RWPE2 (cell line): ENCODE data around the gene DOCK7.

Experiments used
- ATAC-seq: fragments of 200-7000 bp; cut with Tn5 transposase; 3 replicates; pipeline ENCODE4 v1.9.1; 2021; ENCODE audit warnings: low read depth
- DNase-seq: peaks from one replicate; pipeline ENCODE4 v3.0.0-alpha.2; 2020; ENCODE audit warnings: low spot score
- H3K27ac ChIP-seq: fragments of 450-650 bp; 2 replicates; pipeline ENCODE4 v1.5.1; 2017; ENCODE audit warnings: mild to moderate bottlenecking; ENCODE audit not compliant: poor library complexity, severe bottlenecking
- H3K27me3 ChIP-seq: fragments of 250-450 bp; sonication (Bioruptor Pico); 2 replicates; pipeline ENCODE4 v1.5.1; 2021; ENCODE audit warnings: mild to moderate bottlenecking, moderate library complexity; ENCODE audit not compliant: insufficient read depth, poor library complexity, severe bottlenecking
- H3K36me3 ChIP-seq: fragments of 250-450 bp; sonication (Bioruptor Pico); 2 replicates; pipeline ENCODE4 v1.5.1; 2020; ENCODE audit warnings: low read depth, mild to moderate bottlenecking, moderate library complexity
- H3K4me1 ChIP-seq: fragments of 250-450 bp; sonication (Bioruptor Pico); 2 replicates; pipeline ENCODE4 v1.5.1; 2021; ENCODE audit warnings: mild to moderate bottlenecking, moderate library complexity; ENCODE audit not compliant: insufficient read depth, poor library complexity, severe bottlenecking
- H3K4me3 ChIP-seq: fragments of 250-450 bp; sonication (Bioruptor Pico); 2 replicates; pipeline ENCODE4 v1.5.1; 2021; ENCODE audit warnings: mild to moderate bottlenecking, moderate library complexity; ENCODE audit not compliant: severe bottlenecking
- H3K9me3 ChIP-seq: fragments of 250-450 bp; sonication (Bioruptor Pico); 2 replicates; pipeline ENCODE4 v1.5.1; 2021; ENCODE audit warnings: mild to moderate bottlenecking, moderate library complexity; ENCODE audit not compliant: severe bottlenecking
- TF ChIP-seq, protein P1 (sequence below): fragments of 450-650 bp; IDR thresholded peaks from one replicate; pipeline ENCODE4 v1.5.1; 2017; ENCODE audit warnings: mild to moderate bottlenecking, moderate library complexity; ENCODE audit not compliant: poor library complexity, severe bottlenecking

Gene DOCK7

GRCh38 chr1:62637392-62638105 is 50.6 kb downstream of the DOCK7 start:
- Histone ChIP-seq H3K4me3 (no peak overlapping the region), H3K36me3 (peaks cover 26% of the 10 kb centered on the region), H3K27ac (no peak overlapping the region), H3K4me1 (no peaks in the 10 kb centered on the region), H3K27me3 (no peaks in the 10 kb centered on the region), H3K9me3 (no peaks in the 10 kb centered on the region)
- DNase-seq: no peak
- ATAC-seq: no peak
- TF ChIP-seq, protein P1, sequence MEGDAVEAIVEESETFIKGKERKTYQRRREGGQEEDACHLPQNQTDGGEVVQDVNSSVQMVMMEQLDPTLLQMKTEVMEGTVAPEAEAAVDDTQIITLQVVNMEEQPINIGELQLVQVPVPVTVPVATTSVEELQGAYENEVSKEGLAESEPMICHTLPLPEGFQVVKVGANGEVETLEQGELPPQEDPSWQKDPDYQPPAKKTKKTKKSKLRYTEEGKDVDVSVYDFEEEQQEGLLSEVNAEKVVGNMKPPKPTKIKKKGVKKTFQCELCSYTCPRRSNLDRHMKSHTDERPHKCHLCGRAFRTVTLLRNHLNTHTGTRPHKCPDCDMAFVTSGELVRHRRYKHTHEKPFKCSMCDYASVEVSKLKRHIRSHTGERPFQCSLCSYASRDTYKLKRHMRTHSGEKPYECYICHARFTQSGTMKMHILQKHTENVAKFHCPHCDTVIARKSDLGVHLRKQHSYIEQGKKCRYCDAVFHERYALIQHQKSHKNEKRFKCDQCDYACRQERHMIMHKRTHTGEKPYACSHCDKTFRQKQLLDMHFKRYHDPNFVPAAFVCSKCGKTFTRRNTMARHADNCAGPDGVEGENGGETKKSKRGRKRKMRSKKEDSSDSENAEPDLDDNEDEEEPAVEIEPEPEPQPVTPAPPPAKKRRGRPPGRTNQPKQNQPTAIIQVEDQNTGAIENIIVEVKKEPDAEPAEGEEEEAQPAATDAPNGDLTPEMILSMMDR: no peak

GRCh38 chr1:62628506-62628905 is 59.7 kb downstream of the DOCK7 start:
- no peaks in the 10 kb centered on the region for H3K27me3 ChIP-seq
- no peak overlapping the region for H3K4me3 ChIP-seq
- no peak overlapping the region for H3K27ac ChIP-seq
- H3K36me3 ChIP-seq: peaks cover 27% of the 10 kb centered on the region
- no peaks in the 10 kb centered on the region for H3K4me1 ChIP-seq
- ATAC-seq (no peak), DNase-seq (no peak)
- TF ChIP-seq, protein P1: no peak
- H3K9me3 ChIP-seq: no peaks in the 10 kb centered on the region

DNA sequence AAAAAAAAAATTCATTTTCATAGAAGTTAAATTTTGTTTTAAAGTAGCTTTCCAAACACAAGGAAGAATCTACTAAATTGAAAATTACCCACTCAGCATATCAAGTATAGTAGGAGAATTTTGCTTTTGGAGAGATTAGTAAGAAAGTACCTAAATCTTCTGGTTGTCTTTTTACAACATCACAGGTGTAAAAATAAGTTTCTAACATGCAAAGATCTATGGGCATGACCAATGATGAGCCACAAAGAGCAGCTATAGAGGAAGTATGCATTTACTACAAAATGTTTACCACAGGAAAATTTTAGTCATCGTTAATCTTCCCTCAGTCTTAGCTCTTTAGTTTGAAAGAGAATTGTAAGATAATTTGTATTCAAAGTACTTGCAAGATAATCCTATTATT is 62.8 kb downstream of the DOCK7 start:
- 0 out of 2 replicates have a peak, but pooled peaks cover 3% of the 10 kb centered on the region for H3K36me3 ChIP-seq
- H3K4me3 ChIP-seq: no peak overlapping the region
- H3K27me3 ChIP-seq: no peaks in the 10 kb centered on the region
- TF ChIP-seq, protein P1: no peak
- H3K27ac ChIP-seq: no peak overlapping the region
- DNase-seq (no peak), ATAC-seq (no peak)
- H3K9me3 ChIP-seq: no peaks in the 10 kb centered on the region
- H3K4me1 ChIP-seq: peaks cover 10% of the 10 kb centered on the region

GRCh38 chr1:62621907-62622306 is 66.3 kb downstream of the DOCK7 start:
- no peak overlapping the region for H3K27ac ChIP-seq
- H3K27me3 ChIP-seq: no peaks in the 10 kb centered on the region
- no peaks in the 10 kb centered on the region for H3K9me3 ChIP-seq
- peak; percentile 93 for ATAC-seq
- H3K4me1 ChIP-seq: peaks cover 10% of the 10 kb centered on the region
- H3K36me3 ChIP-seq: peaks cover 16% of the 10 kb centered on the region
- TF ChIP-seq, protein P1: no peak
- no peak for DNase-seq
- H3K4me3 ChIP-seq: no peak overlapping the region

DNA sequence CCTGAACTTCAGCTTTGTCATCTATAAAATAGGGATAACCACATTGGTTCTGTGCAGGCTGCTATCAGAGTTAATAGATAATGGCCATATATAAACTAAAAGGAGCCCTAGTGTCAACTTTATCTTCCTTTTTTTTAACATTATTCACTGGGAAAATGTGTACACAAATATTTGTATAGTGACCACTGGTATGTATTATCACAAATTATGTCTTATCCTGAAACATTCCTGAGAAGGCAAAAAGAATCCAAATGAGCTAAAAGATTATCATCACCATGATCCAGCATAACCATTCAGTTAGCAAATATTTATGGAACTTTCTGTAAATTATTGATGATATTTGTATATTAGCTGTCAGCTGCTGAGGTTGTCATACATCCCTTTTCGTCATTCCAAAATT is 74.3 kb downstream of the DOCK7 start:
- Histone ChIP-seq H3K27me3 (no peaks in the 10 kb centered on the region), H3K36me3 (peaks cover 21% of the 10 kb centered on the region; the same call in 1 of the 2 replicates), H3K27ac (no peak overlapping the region), H3K4me1 (no peaks in the 10 kb centered on the region), H3K9me3 (no peaks in the 10 kb centered on the region), H3K4me3 (no peak overlapping the region)
- DNase-seq (no peak), ATAC-seq (no peak)
- TF ChIP-seq, protein P1: no peak
